CD4-positive, alpha-beta memory T cell (primary cell): ENCODE data around the gene TEX48. TPM values are rescaled to one million over a fixed set of nuclear protein-coding genes. Genes with fewer than 3 reads are reported as not detected.

Experiments
- CTCF ChIA-PET: fragments of 350-600 bp; sonication (Branson Sonifier 250); formaldehyde crosslinking; loops from one replicate; lab custom pipeline; 2021; ENCODE audit warnings: inconsistent platforms; ENCODE audit not compliant: partially characterized antibody; lab: Charles Lee
- POLR2A ChIA-PET: fragments of 350-600 bp; sonication (Branson Sonifier 250); formaldehyde crosslinking; loops from one replicate; lab custom pipeline; 2021; ENCODE audit not compliant: partially characterized antibody; lab: Charles Lee
- DNase-seq, 5 donors: peaks; one replicate each; pipeline versions ENCODE4 v3.0.0 to v3.0.0-alpha.2; 2020 to 2022; ENCODE audit warnings: mixed read lengths in 1 of 5
- H3K27ac ChIP-seq: one replicate; pipeline ENCODE4 v1.7.0; 2013; ENCODE audit warnings: low read depth, low read length
- H3K27me3 ChIP-seq: 2 replicates; pipeline ENCODE4 v1.7.0; 2013; ENCODE audit warnings: mild to moderate bottlenecking, low read length, moderate library complexity; ENCODE audit not compliant: insufficient read depth
- H3K36me3 ChIP-seq: 2 replicates; pipeline ENCODE4 v1.7.0; 2013; ENCODE audit warnings: mild to moderate bottlenecking, low read length, moderate library complexity; ENCODE audit not compliant: insufficient read depth
- H3K4me1 ChIP-seq: 2 replicates; pipeline ENCODE4 v1.7.0; 2013; ENCODE audit warnings: mild to moderate bottlenecking, low read length, moderate library complexity; ENCODE audit not compliant: insufficient read depth
- H3K4me3 ChIP-seq, 2 donors: one replicate each; pipeline ENCODE4 v1.7.0; 2013; ENCODE audit warnings: low read length in 2 of 2, mild to moderate bottlenecking in 1 of 2
- H3K9me3 ChIP-seq, 2 donors: one replicate each; pipeline ENCODE4 v1.7.0; 2013; ENCODE audit warnings: low read length in 2 of 2, control low read depth in 1 of 2; ENCODE audit not compliant: control insufficient read depth in 1 of 2
- H3K27ac Mint-ChIP-seq, 7 donors: one replicate each; pipeline ENCODE4 v1.8.0; 2020 to 2021; ENCODE audit warnings: mixed read lengths in 7 of 7, mild to moderate bottlenecking in 6 of 7, inconsistent platforms in 3 of 7, moderate library complexity in 3 of 7
- H3K27me3 Mint-ChIP-seq, 2 donors: one replicate each; pipeline ENCODE4 v1.8.0; 2020 to 2021; ENCODE audit warnings: mixed read lengths in 2 of 2
- H3K36me3 Mint-ChIP-seq, 2 donors: one replicate each; pipeline ENCODE4 v1.8.0; 2020 to 2021; ENCODE audit warnings: mixed read lengths in 2 of 2, inconsistent platforms in 1 of 2, mild to moderate bottlenecking in 1 of 2
- H3K4me1 Mint-ChIP-seq, 4 donors: one replicate each; pipeline ENCODE4 v1.8.0; 2020 to 2021; ENCODE audit warnings: mixed read lengths in 4 of 4, mild to moderate bottlenecking in 1 of 4
- H3K4me3 Mint-ChIP-seq, 8 donors: one replicate each; pipeline ENCODE4 v1.8.0; 2020 to 2021; ENCODE audit warnings: mixed read lengths in 8 of 8, mild to moderate bottlenecking in 7 of 8, moderate library complexity in 6 of 8, inconsistent platforms in 3 of 8
- H3K9me3 Mint-ChIP-seq, 8 donors: one replicate each; pipeline ENCODE4 v1.8.0; 2020 to 2021; ENCODE audit warnings: mixed read lengths in 8 of 8, mild to moderate bottlenecking in 5 of 8, inconsistent platforms in 3 of 8, moderate library complexity in 1 of 8
- intact Hi-C: fragments of 100-400 bp; cut with micrococcal nuclease; formaldehyde crosslinking; loops from one replicate; pipeline ENCODE4 v1.15.1; 2023
- polyA plus RNA-seq, 2 donors: library from polyadenylated mRNA; unstranded; fragments of 300-500 nt; fragmentation: Illumina TruSeq; gene quantifications; one replicate each; pipeline ENCODE4 v1.2.3, GENCODE V29; 2021
- total RNA-seq, 2 experiments: library from RNA; stranded (reverse); gene quantifications; one replicate each; pipeline ENCODE4 v1.2.3, GENCODE V29; 2021

TEX48 gene
- total and polyA plus RNA-seq, 4 experiments from 2014 or later, result 0.33 TPM; not detected in 3

DNA sequence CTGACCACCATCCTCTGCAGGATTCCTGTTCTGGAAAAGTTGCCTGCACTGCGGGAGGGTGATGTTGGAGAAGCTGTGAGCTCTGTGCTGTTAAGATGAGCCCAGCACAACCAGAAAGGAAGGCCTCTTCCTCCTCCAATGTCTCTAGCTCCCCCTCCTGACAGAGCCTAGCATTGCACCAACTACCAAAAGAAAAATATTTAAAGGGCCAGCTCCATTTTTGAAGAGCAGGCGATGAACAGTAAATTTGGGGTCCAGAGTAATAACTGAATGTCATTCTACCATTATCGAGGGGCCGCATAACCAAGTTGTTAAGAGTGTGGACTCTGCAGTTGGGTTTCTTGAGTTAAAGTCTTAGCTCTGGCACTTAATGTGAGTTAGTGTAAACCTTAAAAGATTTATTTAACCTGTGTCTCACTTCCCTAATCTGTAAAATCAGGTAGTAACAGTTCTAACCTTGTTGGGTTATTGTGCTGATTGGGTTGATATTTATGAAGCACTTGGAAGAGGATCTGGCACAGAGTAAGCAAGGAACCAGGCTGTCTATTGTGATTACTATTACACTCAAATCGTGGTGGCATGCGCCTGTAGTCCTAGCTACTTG is 28.3 kb downstream of the TEX48 start:
- Mint-ChIP-seq H3K4me3 (no peak overlapping the region), H3K36me3 (no peaks in the 10 kb centered on the region), H3K9me3 (peaks cover 0 to 4% (median 0%) of the 10 kb centered on the region in 8 donors), H3K27ac (peak overlapping the region in 4 of 7 donors; percentile 38 to 75 (median 64)), H3K27me3 (no peaks in the 10 kb centered on the region), H3K4me1 (peaks cover 7 to 18% (median 14%) of the 10 kb centered on the region in 4 donors)
- ChIA-PET CTCF (interaction anchor here (0.6 to 12.2 kb wide), 76 partner anchors 8 to 361 kb away, joined by 3 to 371 read pairs (median 5); partner anchors contain the start of genes AKNA, ATP6V1G1 and WHRN), POLR2A (interaction anchor here (0.8 to 3.2 kb wide), 17 partner anchors 9 to 275 kb away, joined by 3 to 54 read pairs (median 4); partner anchors contain the start of genes AKNA, ATP6V1G1 and TMEM268)
- DNase-seq, result peak; percentile 77 to 86 (median 83)
- Histone ChIP-seq H3K27me3 (no peaks in the 10 kb centered on the region), H3K4me1 (peaks cover 12% of the 10 kb centered on the region), H3K9me3 (no peaks in the 10 kb centered on the region), H3K4me3 (no peak overlapping the region), H3K36me3 (no peaks in the 10 kb centered on the region), H3K27ac (no peak overlapping the region)
- intact Hi-C loops, result loop anchor here (1.0 to 5.0 kb wide), 8 partner anchors 41 to 314 kb away; partner anchors contain the start of gene TMEM268

- H3K36me3 Mint-ChIP-seq, result no peaks in the 10 kb centered on the region
- H3K4me3 Mint-ChIP-seq, result no peak overlapping the region
- peaks cover 0 to 4% (median 0%) of the 10 kb centered on the region in 8 donors for H3K9me3 Mint-ChIP-seq
- peaks cover 7 to 18% (median 14%) of the 10 kb centered on the region in 4 donors for H3K4me1 Mint-ChIP-seq
- H3K27ac Mint-ChIP-seq, result peak overlapping the region in 5 of 7 donors; percentile 54 to 75 (median 58)
- DNase-seq, result no peak
- CTCF ChIA-PET, result interaction anchor here (0.6 to 12.2 kb wide), 72 partner anchors 9 to 362 kb away, joined by 3 to 371 read pairs (median 5); partner anchors contain the start of genes AKNA, ATP6V1G1 and WHRN
- Histone ChIP-seq H3K4me3 (no peak overlapping the region), H3K4me1 (peaks cover 12% of the 10 kb centered on the region), H3K36me3 (no peaks in the 10 kb centered on the region), H3K27ac (no peak overlapping the region), H3K27me3 (no peaks in the 10 kb centered on the region), H3K9me3 (no peaks in the 10 kb centered on the region)
- intact Hi-C loops, result loop anchor here (1.0 to 5.0 kb wide), 8 partner anchors 41 to 314 kb away; partner anchors contain the start of gene TMEM268
- POLR2A ChIA-PET, result interaction anchor here (0.8 to 3.2 kb wide), 18 partner anchors 9 to 276 kb away, joined by 3 to 54 read pairs (median 4); partner anchors contain the start of genes AKNA, ATP6V1G1 and TMEM268
- H3K27me3 Mint-ChIP-seq, result no peaks in the 10 kb centered on the region
Observed at GRCh38 chr9:114652776-114653555, 29.0 kb downstream of the TEX48 start.

DNA sequence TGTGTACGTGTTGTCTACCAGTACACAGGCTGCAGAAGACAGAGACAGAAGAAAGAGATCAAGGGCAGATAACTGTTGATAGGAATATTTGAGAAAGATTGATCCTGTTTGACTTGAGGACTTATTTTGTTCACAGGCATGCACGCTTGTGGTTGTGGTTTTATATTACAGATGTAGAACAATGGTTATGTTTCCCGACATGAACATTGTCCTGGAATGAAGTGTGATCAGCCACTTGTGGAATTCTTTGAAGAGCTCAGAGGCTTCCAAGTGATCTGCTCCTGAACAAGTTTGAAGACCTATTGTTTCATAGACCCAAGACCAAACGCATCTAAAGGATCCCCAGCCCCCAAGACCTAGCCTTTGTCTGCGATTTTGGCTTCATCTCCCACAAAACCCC is 38.1 kb downstream of the TEX48 start:
- intact Hi-C loops, result no loop called here
- Mint-ChIP-seq H3K4me1 (peaks cover 0 to 2% (median 0%) of the 10 kb centered on the region in 4 donors), H3K27me3 (no peaks in the 10 kb centered on the region), H3K36me3 (peaks cover 43 to 52% of the 10 kb centered on the region in 2 donors), H3K9me3 (peaks cover 0 to 3% (median 0%) of the 10 kb centered on the region in 8 donors), H3K27ac (no peak overlapping the region), H3K4me3 (no peak overlapping the region)
- H3K9me3 ChIP-seq, result no peaks in the 10 kb centered on the region
- H3K36me3 ChIP-seq, result peaks cover 16% of the 10 kb centered on the region
- H3K4me1 ChIP-seq, result no peaks in the 10 kb centered on the region
- H3K27me3 ChIP-seq, result no peaks in the 10 kb centered on the region
- DNase-seq, result no peak
- no peak overlapping the region for H3K27ac ChIP-seq
- ChIA-PET POLR2A (interaction anchor here (1.0 to 1.1 kb wide), 2 partner anchors 9 to 57 kb away, joined by 3 read pairs; no protein-coding TSS in a partner anchor), CTCF (interaction anchor here (1.7 to 3.2 kb wide), 2 partner anchors 9 to 238 kb away, joined by 8 to 21 read pairs; no protein-coding TSS in a partner anchor)
- no peak overlapping the region for H3K4me3 ChIP-seq

GRCh38 chr9:114643001-114643400 is 39.0 kb downstream of the TEX48 start:
- no peak overlapping the region for H3K4me3 Mint-ChIP-seq
- CTCF ChIA-PET, result interaction anchor here (1.7 to 3.2 kb wide), 2 partner anchors 10 to 237 kb away, joined by 8 to 21 read pairs; no protein-coding TSS in a partner anchor
- Histone ChIP-seq H3K9me3 (no peaks in the 10 kb centered on the region), H3K36me3 (peaks cover 16% of the 10 kb centered on the region), H3K27me3 (no peaks in the 10 kb centered on the region), H3K27ac (no peak overlapping the region), H3K4me3 (no peak overlapping the region), H3K4me1 (no peaks in the 10 kb centered on the region)
- no peaks in the 10 kb centered on the region for H3K27me3 Mint-ChIP-seq
- H3K9me3 Mint-ChIP-seq, result peaks cover 0 to 3% (median 0%) of the 10 kb centered on the region in 8 donors
- peaks cover 46 to 60% of the 10 kb centered on the region in 2 donors for H3K36me3 Mint-ChIP-seq
- peaks cover 0 to 2% (median 0%) of the 10 kb centered on the region in 4 donors for H3K4me1 Mint-ChIP-seq
- POLR2A ChIA-PET, result no interaction called here
- DNase-seq, result no peak
- intact Hi-C loops, result no loop called here
- H3K27ac Mint-ChIP-seq, result peak overlapping the region in 2 of 7 donors; percentile 6 to 45

- H3K27me3 ChIP-seq, result no peaks in the 10 kb centered on the region
- H3K4me1 ChIP-seq, result no peaks in the 10 kb centered on the region
- H3K27ac ChIP-seq, result no peak overlapping the region
- intact Hi-C loops, result no loop called here
- H3K36me3 Mint-ChIP-seq, result peaks cover 41 to 60% of the 10 kb centered on the region in 2 donors
- H3K27ac Mint-ChIP-seq, result peak overlapping the region in 5 of 7 donors; percentile 6 to 43 (median 38)
- no peak overlapping the region for H3K4me3 ChIP-seq
- H3K9me3 ChIP-seq, result no peaks in the 10 kb centered on the region
- H3K4me1 Mint-ChIP-seq, result peaks cover 0 to 2% (median 0%) of the 10 kb centered on the region in 4 donors
- H3K9me3 Mint-ChIP-seq, result no peaks in the 10 kb centered on the region
- ChIA-PET CTCF (interaction anchor here (1.1 kb wide), 1 partner anchor 236 kb away, joined by 3 read pairs; no protein-coding TSS in a partner anchor), POLR2A (interaction anchor here (1.4 kb wide), 1 partner anchor 50 kb away, joined by 3 read pairs; no protein-coding TSS in a partner anchor)
- DNase-seq, result no peak
- H3K4me3 Mint-ChIP-seq, result no peak overlapping the region
- H3K36me3 ChIP-seq, result peaks cover 16% of the 10 kb centered on the region
- H3K27me3 Mint-ChIP-seq, result no peaks in the 10 kb centered on the region
Observed at GRCh38 chr9:114641967-114642366, 40.0 kb downstream of the TEX48 start.

GRCh38 chr9:114638404-114638803 is 43.6 kb downstream of the TEX48 start:
- CTCF ChIA-PET, result interaction anchor here (0.9 to 1.3 kb wide), 2 partner anchors 15 to 22 kb away, joined by 3 to 8 read pairs; no protein-coding TSS in a partner anchor
- Mint-ChIP-seq H3K4me3 (no peak overlapping the region), H3K27me3 (no peaks in the 10 kb centered on the region), H3K36me3 (peaks cover 34 to 57% of the 10 kb centered on the region in 2 donors), H3K9me3 (no peaks in the 10 kb centered on the region), H3K27ac (no peak overlapping the region), H3K4me1 (peaks cover 0 to 2% (median 0%) of the 10 kb centered on the region in 4 donors)
- Histone ChIP-seq H3K9me3 (no peaks in the 10 kb centered on the region), H3K4me1 (no peaks in the 10 kb centered on the region), H3K4me3 (no peak overlapping the region), H3K36me3 (peaks cover 22% of the 10 kb centered on the region), H3K27ac (no peak overlapping the region), H3K27me3 (no peaks in the 10 kb centered on the region)
- POLR2A ChIA-PET, result no interaction called here
- DNase-seq, result no peak
- intact Hi-C loops, result no loop called here
